ENCODE measurements around the gene ADAM8. TPM values are rescaled to one million over a fixed set of nuclear protein-coding genes. Genes with fewer than 3 reads are reported as not detected.

Gene ADAM8
- total RNA-seq, 4 donors from 2014 or later = 3.3 to 5.7 (median 4.3) TPM

GRCh38 chr10:133231244-133231945 lies 45.3 kb downstream of the ADAM8 start:
- Histone ChIP-seq H3K4me3 (peak overlapping the region in 1 of 4 donors; percentile 42), H3K27me3 (peaks cover 10 to 100% (median 19%) of the 10 kb centered on the region in 4 donors), H3K4me1 (peaks cover 2 to 30% (median 21%) of the 10 kb centered on the region in 3 donors), H3K9me3 (no peaks in the 10 kb centered on the region), H3K36me3 (no peaks in the 10 kb centered on the region), H3K27ac (no peak overlapping the region)
- TF ChIP-seq, protein P1, sequence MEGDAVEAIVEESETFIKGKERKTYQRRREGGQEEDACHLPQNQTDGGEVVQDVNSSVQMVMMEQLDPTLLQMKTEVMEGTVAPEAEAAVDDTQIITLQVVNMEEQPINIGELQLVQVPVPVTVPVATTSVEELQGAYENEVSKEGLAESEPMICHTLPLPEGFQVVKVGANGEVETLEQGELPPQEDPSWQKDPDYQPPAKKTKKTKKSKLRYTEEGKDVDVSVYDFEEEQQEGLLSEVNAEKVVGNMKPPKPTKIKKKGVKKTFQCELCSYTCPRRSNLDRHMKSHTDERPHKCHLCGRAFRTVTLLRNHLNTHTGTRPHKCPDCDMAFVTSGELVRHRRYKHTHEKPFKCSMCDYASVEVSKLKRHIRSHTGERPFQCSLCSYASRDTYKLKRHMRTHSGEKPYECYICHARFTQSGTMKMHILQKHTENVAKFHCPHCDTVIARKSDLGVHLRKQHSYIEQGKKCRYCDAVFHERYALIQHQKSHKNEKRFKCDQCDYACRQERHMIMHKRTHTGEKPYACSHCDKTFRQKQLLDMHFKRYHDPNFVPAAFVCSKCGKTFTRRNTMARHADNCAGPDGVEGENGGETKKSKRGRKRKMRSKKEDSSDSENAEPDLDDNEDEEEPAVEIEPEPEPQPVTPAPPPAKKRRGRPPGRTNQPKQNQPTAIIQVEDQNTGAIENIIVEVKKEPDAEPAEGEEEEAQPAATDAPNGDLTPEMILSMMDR (IDR thresholded peaks at IDR 0.05) = no peak
- TF ChIP-seq POLR2A (IDR thresholded peaks at IDR 0.05) = no peak
- intact Hi-C loops (cut with DNase I) = no loop called here
- no peak for DNase-seq
- WGBS, 2 donors = 17% methylated on average over 20 of the region's 44 CpGs; no CpG with 5 or more reads in 1 of the 2 donors

DNA sequence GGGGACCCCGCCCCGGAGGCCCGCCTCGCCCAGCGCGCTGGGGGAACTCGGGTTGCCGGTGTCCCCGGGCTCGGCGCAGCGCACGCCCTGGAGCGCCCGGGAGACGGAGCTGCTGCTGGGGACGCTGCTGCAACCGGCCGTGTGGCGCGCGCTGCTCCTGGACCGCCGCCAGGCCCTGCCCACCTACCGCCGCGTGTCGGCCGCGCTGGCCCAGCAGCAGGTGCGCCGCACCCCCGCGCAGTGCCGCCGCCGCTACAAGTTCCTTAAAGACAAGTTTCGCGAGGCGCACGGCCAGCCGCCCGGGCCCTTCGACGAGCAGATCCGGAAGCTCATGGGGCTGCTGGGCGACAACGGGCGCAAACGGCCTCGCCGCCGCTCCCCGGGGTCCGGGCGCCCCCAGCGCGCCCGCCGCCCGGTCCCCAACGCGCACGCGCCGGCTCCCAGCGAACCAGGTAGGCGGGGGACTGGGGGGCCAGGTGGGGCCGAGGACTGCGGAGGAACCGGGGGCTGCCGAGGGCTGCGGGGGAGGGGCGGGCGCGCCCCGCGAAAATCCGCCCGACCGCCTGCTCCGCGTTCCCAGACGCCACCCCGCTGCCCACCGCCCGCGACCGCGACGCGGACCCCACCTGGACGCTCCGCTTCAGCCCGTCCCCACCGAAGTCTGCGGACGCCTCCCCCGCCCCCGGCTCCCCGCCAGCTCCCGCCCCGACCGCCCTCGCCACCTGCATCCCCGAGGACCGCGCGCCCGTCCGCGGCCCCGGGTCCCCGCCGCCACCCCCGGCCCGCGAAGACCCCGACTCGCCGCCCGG lies 46.1 kb downstream of the ADAM8 start:
- no peak overlapping the region for H3K27ac ChIP-seq
- peak overlapping the region in 2 of 4 donors; percentile 15 to 42 for H3K4me3 ChIP-seq
- H3K27me3 ChIP-seq = peaks cover 4 to 100% (median 15%) of the 10 kb centered on the region in 4 donors
- H3K9me3 ChIP-seq = no peaks in the 10 kb centered on the region
- intact Hi-C loops (cut with DNase I) = no loop called here
- H3K4me1 ChIP-seq = peaks cover 0 to 22% (median 17%) of the 10 kb centered on the region in 3 donors
- no peak for DNase-seq
- no peaks in the 10 kb centered on the region for H3K36me3 ChIP-seq
- TF ChIP-seq POLR2A (IDR thresholded peaks at IDR 0.05) = no peak
- TF ChIP-seq, protein P1 (IDR thresholded peaks at IDR 0.05) = no peak
- WGBS, 2 donors = no CpG with 5 or more reads among the region's 122 CpGs

DNA sequence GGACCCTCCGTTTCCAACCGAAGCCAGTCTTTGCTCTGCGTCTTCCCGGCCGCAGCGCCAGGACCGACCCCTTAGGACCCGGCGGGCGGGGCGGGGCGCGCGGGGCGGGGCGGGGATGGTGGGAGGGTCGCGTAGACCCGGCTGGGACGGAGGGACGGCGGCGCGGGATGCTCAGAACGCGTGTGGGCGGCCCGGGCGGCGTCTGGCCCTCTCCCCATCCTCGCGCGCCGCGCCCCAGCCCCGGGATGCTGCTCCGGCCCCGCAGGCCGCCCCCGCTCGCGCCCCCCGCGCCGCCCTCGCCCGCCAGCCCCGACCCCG lies 46.7 kb downstream of the ADAM8 start, which contains the start of gene UTF1:
Gene UTF1, plus strand, starts transcription at position 174 of the 318 bp plus-strand sequence. Its CDS starts 72 bp downstream, at position 246.
- Histone ChIP-seq H3K27ac (no peak within 1 kb of the TSS), H3K9me3 (no peaks in the 10 kb centered on the region), H3K36me3 (no peaks in the 10 kb centered on the region), H3K4me1 (peaks cover 0 to 17% (median 16%) of the 10 kb centered on the region in 3 donors), H3K4me3 (peak within 1 kb of the TSS in 2 of 4 donors; percentile 15 to 42), H3K27me3 (peaks cover 4 to 100% (median 13%) of the 10 kb centered on the region in 4 donors)
- intact Hi-C loops (cut with DNase I) = no loop called here
- TF ChIP-seq, protein P1 (IDR thresholded peaks at IDR 0.05) = no peak
- TF ChIP-seq POLR2A (IDR thresholded peaks at IDR 0.05) = no peak
- no CpG with 5 or more reads among the region's 49 CpGs for WGBS, 2 donors
- no peak for DNase-seq

DNA sequence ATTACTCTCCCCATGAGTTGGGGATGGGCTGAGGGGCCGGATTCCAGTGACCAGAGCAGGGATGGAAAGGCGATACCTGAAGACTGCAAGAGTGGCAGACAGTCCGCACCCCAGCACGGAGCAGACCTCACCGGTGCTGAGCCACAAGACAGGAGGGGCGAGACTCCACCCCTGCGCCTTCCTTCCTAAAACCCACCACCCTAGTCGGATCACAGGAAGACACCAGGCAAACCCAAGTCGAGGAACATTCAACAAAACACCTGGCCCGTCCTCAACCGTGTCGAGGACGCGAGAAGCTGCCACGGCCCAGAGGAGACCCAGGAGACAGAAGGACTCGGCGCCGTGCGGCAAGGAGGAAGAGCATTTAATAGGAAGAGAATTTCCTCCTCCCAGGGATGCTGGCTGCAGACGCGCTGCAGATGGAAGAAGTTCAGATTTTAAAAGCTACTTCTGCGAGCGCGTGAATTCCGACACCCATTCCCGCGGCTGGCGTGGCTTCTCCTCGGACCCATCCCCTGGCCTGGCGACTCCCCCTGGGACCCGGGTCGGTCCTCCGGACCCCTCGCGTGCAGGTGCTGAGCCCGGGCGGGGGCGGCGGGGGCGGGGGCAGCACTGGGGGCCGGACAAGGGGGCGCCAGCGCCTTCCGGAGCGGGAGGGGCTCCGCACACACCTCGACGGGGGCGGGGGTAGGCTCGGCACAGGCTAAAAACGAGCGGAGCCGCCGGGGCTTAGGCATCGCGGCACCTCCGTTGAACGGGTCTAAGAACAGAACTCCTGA lies 47.2 kb downstream of the ADAM8 start:
- Histone ChIP-seq H3K36me3 (no peaks in the 10 kb centered on the region), H3K27me3 (peaks cover 4 to 100% (median 13%) of the 10 kb centered on the region in 4 donors), H3K9me3 (no peaks in the 10 kb centered on the region), H3K4me1 (peaks cover 0 to 17% (median 16%) of the 10 kb centered on the region in 3 donors), H3K4me3 (peak overlapping the region in 1 of 4 donors; percentile 42), H3K27ac (no peak overlapping the region)
- TF ChIP-seq, protein P1 (IDR thresholded peaks at IDR 0.05) = no peak
- TF ChIP-seq POLR2A (IDR thresholded peaks at IDR 0.05) = no peak
- 24 to 30% methylated on average over 8 to 11 of the region's 58 CpGs for WGBS, 2 donors
- intact Hi-C loops (cut with DNase I) = no loop called here
- DNase-seq = no peak

Measured in esophagus squamous epithelium (tissue), 5 donors.